ENCODE results near the gene OR10AD1. TPM values are rescaled to one million over a fixed set of nuclear protein-coding genes. Genes with fewer than 3 reads are reported as not detected.

OR10AD1 gene
- total RNA-seq, 1 experiment from 2014 or later: not detected

- POLR2A ChIA-PET (ENCODE audit: unreplicated experiment): no interaction called here
- no peak for DNase-seq
- Histone ChIP-seq H4K20me1 (ENCODE audit: insufficient read depth) (no peaks in the 10 kb centered on the region), H3K9me3 (ENCODE audit: insufficient read depth, low read depth) (no peaks in the 10 kb centered on the region), H3K4me3 (no peak overlapping the region), H3K79me2 (ENCODE audit: low read depth) (no peaks in the 10 kb centered on the region), H3F3A (ENCODE audit: insufficient read depth, low read depth) (no peaks in the 10 kb centered on the region), H3K27me3 (ENCODE audit: insufficient read depth, low read depth) (no peaks in the 10 kb centered on the region), H3K27ac (no peak overlapping the region), H3K4me2 (no peak overlapping the region), H3K4me1 (replicated peaks; ENCODE audit: insufficient read depth) (no peaks in the 10 kb centered on the region), H2AFZ (no peak overlapping the region), H3K9me2 (ENCODE audit: insufficient read depth) (no peaks in the 10 kb centered on the region), H3K36me3 (ENCODE audit: low read depth) (no peaks in the 10 kb centered on the region)
- no TSS peak for BruUV-seq (replicated peaks)
- CTCF ChIA-PET: no interaction called here
- intact Hi-C loops (cut with micrococcal nuclease; ENCODE audit: unreplicated experiment): no loop called here
- no peak for TF ChIP-seq EZH2 (IDR thresholded peaks at IDR 0.05; ENCODE audit: low read depth)
- TF ChIP-seq CTCF (conservative IDR thresholded peaks at IDR 0.05): no peak
These were observed 38.6 kb downstream of the OR10AD1 start for GRCh38 chr12:48164451-48164850.

- no peaks in the 10 kb centered on the region for H3K79me2 ChIP-seq (ENCODE audit: low read depth)
- no peaks in the 10 kb centered on the region for H3K27me3 ChIP-seq (ENCODE audit: insufficient read depth, low read depth)
- BruUV-seq (replicated peaks): no TSS peak
- intact Hi-C loops (cut with micrococcal nuclease; ENCODE audit: unreplicated experiment): no loop called here
- H4K20me1 ChIP-seq (ENCODE audit: insufficient read depth): no peaks in the 10 kb centered on the region
- no peak overlapping the region for H3K4me2 ChIP-seq
- DNase-seq: no peak
- ChIA-PET CTCF (interaction anchor here (0.6 to 1.0 kb wide), 2 partner anchors 213 to 323 kb away, joined by 3 to 4 read pairs; no protein-coding TSS in a partner anchor), POLR2A (ENCODE audit: unreplicated experiment) (no interaction called here)
- H2AFZ ChIP-seq: no peak overlapping the region
- H3K9me3 ChIP-seq (ENCODE audit: insufficient read depth, low read depth): no peaks in the 10 kb centered on the region
- H3K4me1 ChIP-seq (replicated peaks; ENCODE audit: insufficient read depth): no peaks in the 10 kb centered on the region
- H3K4me3 ChIP-seq: no peak overlapping the region
- H3K27ac ChIP-seq: no peak overlapping the region
- TF ChIP-seq EZH2 (IDR thresholded peaks at IDR 0.05; ENCODE audit: low read depth) (no peak), CTCF (conservative IDR thresholded peaks at IDR 0.05) (no peak)
- no peaks in the 10 kb centered on the region for H3K9me2 ChIP-seq (ENCODE audit: insufficient read depth)
- H3K36me3 ChIP-seq (ENCODE audit: low read depth): no peaks in the 10 kb centered on the region
- H3F3A ChIP-seq (ENCODE audit: insufficient read depth, low read depth): 0 out of 2 replicates have a peak, but pooled peaks cover under 1% of the 10 kb centered on the region
These were observed 39.8 kb downstream of the OR10AD1 start for GRCh38 chr12:48163150-48163747.

DNA sequence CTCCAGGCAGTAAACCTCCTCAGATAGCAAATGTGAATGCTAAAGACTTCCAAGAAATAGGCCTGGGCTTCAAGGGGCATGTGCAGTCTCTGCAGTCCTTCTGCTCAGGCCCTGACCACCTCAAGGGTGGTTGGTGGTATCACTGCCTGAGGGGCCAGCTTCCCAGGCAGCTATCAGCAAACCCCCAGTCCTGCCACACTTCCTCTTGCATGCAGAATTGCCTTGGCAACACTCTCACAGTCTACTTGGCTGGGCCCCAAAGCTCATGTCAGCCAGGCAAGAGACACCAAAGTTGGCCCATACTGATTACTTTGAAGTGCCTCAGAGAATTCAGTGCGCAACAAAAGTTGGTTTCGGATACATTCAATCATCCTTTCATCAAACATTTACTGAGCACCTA, 42.3 kb downstream of the OR10AD1 start:
- CTCF ChIA-PET: no interaction called here
- intact Hi-C loops (cut with micrococcal nuclease; ENCODE audit: unreplicated experiment): no loop called here
- POLR2A ChIA-PET (ENCODE audit: unreplicated experiment): no interaction called here

More for the DNA sequence above, 42.3 kb downstream of the OR10AD1 start:
- BruUV-seq (replicated peaks): no TSS peak
- Histone ChIP-seq H3K9me3 (ENCODE audit: insufficient read depth, low read depth) (no peaks in the 10 kb centered on the region), H3K4me2 (no peak overlapping the region), H3K27ac (no peak overlapping the region), H3F3A (ENCODE audit: insufficient read depth, low read depth) (peaks cover 6% of the 10 kb centered on the region; the same call in 1 of the 2 replicates), H2AFZ (no peak overlapping the region), H3K9me2 (ENCODE audit: insufficient read depth) (no peaks in the 10 kb centered on the region), H4K20me1 (ENCODE audit: insufficient read depth) (no peaks in the 10 kb centered on the region), H3K4me1 (replicated peaks; ENCODE audit: insufficient read depth) (peaks cover 7% of the 10 kb centered on the region; the same call in 1 of the 2 replicates), H3K36me3 (ENCODE audit: low read depth) (no peaks in the 10 kb centered on the region), H3K27me3 (ENCODE audit: insufficient read depth, low read depth) (no peaks in the 10 kb centered on the region), H3K4me3 (no peak overlapping the region), H3K79me2 (ENCODE audit: low read depth) (peaks cover 13% of the 10 kb centered on the region)
- TF ChIP-seq CTCF (conservative IDR thresholded peaks at IDR 0.05): no peak
- TF ChIP-seq EZH2 (IDR thresholded peaks at IDR 0.05; ENCODE audit: low read depth): no peak
- DNase-seq: no peak

Data from PC-9 (cell line).